ENCODE measurements around the gene ESR2. TPM values are rescaled to one million over a fixed set of nuclear protein-coding genes. Genes with fewer than 3 reads are reported as not detected.

ESR2 gene
- polyA plus RNA-seq, 3 donors: 0.04 TPM; not detected in 2

DNA sequence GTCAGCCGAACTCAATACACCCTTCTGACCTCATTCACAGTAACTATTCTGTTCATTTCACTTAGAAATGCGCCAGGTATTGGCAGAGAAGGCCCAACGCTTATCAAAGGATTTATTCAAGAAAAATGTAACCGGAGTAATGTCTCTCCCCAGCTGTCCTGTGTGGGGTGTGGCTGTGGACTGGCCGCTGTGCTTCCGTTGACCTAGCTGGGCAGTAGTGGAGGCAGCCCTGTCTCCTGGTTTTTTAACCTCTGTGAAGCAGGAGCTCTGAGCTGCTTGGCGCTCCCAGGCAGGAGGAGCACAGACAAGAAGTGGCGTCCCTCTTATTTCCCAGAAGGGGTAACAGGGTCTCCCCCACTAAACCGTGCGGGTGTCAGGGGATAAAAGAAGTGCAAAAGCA is 85.2 kb downstream of the ESR2 start:
- intact Hi-C loops (cut with micrococcal nuclease): no loop called here
- Mint-ChIP-seq H3K36me3 (no peaks in the 10 kb centered on the region), H3K27me3 (ENCODE audit: low read depth in 3 of 3) (peaks cover 2 to 7% (median 7%) of the 10 kb centered on the region in 3 donors), H3K4me3 (no peak overlapping the region), H3K9me3 (no peaks in the 10 kb centered on the region), H3K4me1 (no peaks in the 10 kb centered on the region), H3K27ac (no peak overlapping the region)
- 7% methylated on average over 2 of the region's 10 CpGs for WGBS (ENCODE audit: insufficient coverage)
- Histone ChIP-seq H3K4me3 (replicated peaks in 1 of 3; ENCODE audit: low read depth in 2 of 3, low read length in 3 of 3) (no peak overlapping the region), H3K79me2 (ENCODE audit: insufficient read depth, low read length) (no peaks in the 10 kb centered on the region), H4K20me1 (ENCODE audit: insufficient read depth, low read length) (no peaks in the 10 kb centered on the region), H3K9ac (ENCODE audit: insufficient read depth, low read length, poor library complexity, severe bottlenecking) (no peak overlapping the region), H3K27me3 (ENCODE audit: control insufficient read depth in 2 of 2, insufficient read depth in 2 of 2, low read length in 2 of 2) (no peaks in the 10 kb centered on the region), H2AFZ (ENCODE audit: insufficient read depth, low read depth, low read length, poor library complexity, severe bottlenecking) (no peak overlapping the region), H3K9me3 (replicated peaks in 1 of 2; ENCODE audit: control insufficient read depth in 1 of 2, insufficient read depth in 1 of 2, low read length in 2 of 2) (no peaks in the 10 kb centered on the region), H3K4me1 (ENCODE audit: control insufficient read depth in 1 of 2, insufficient read depth in 2 of 2, low read length in 2 of 2) (no peaks in the 10 kb centered on the region), H3K27ac (ENCODE audit: low read depth in 1 of 2, low read length in 2 of 2) (no peak overlapping the region), H3K4me2 (replicated peaks; ENCODE audit: extremely low read depth, low read length, poor library complexity, severe bottlenecking) (no peak overlapping the region), H3K36me3 (replicated peaks in 1 of 2; ENCODE audit: control insufficient read depth in 1 of 2, insufficient read depth in 2 of 2, low read length in 2 of 2) (no peaks in the 10 kb centered on the region)
- TF ChIP-seq, protein P1, sequence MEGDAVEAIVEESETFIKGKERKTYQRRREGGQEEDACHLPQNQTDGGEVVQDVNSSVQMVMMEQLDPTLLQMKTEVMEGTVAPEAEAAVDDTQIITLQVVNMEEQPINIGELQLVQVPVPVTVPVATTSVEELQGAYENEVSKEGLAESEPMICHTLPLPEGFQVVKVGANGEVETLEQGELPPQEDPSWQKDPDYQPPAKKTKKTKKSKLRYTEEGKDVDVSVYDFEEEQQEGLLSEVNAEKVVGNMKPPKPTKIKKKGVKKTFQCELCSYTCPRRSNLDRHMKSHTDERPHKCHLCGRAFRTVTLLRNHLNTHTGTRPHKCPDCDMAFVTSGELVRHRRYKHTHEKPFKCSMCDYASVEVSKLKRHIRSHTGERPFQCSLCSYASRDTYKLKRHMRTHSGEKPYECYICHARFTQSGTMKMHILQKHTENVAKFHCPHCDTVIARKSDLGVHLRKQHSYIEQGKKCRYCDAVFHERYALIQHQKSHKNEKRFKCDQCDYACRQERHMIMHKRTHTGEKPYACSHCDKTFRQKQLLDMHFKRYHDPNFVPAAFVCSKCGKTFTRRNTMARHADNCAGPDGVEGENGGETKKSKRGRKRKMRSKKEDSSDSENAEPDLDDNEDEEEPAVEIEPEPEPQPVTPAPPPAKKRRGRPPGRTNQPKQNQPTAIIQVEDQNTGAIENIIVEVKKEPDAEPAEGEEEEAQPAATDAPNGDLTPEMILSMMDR (IDR thresholded peaks at IDR 0.05): no peak
- no peak for DNase-seq

DNA sequence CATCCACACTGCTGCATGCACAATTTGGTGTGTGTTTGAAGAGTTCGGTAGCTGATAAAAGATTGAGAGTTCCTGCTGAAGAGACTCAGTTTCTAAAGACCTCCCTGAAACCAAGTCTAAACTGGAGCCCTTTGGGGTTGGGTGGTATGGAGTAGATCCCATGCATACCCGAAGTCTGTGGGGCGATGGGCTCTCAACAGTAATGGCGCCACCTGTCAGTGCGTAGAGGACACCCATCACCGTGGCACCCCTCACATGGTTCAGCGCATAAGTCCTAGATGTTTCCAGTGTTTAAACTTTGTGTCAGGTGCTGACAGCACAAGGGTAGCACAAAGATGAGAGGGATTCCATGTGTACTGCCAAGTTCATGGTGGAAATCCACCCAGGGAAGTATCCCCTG is 85.9 kb downstream of the ESR2 start:
- Mint-ChIP-seq H3K4me1 (no peaks in the 10 kb centered on the region), H3K27ac (no peak overlapping the region), H3K27me3 (ENCODE audit: low read depth in 3 of 3) (peaks cover 2 to 10% (median 7%) of the 10 kb centered on the region in 3 donors), H3K9me3 (no peaks in the 10 kb centered on the region), H3K4me3 (no peak overlapping the region), H3K36me3 (no peaks in the 10 kb centered on the region)
- Histone ChIP-seq H3K27ac (ENCODE audit: low read depth in 1 of 2, low read length in 2 of 2) (no peak overlapping the region), H2AFZ (ENCODE audit: insufficient read depth, low read depth, low read length, poor library complexity, severe bottlenecking) (no peak overlapping the region), H3K79me2 (ENCODE audit: insufficient read depth, low read length) (no peaks in the 10 kb centered on the region), H3K9me3 (replicated peaks in 1 of 2; ENCODE audit: control insufficient read depth in 1 of 2, insufficient read depth in 1 of 2, low read length in 2 of 2) (no peaks in the 10 kb centered on the region), H3K4me3 (replicated peaks in 1 of 3; ENCODE audit: low read depth in 2 of 3, low read length in 3 of 3) (no peak overlapping the region), H3K27me3 (ENCODE audit: control insufficient read depth in 2 of 2, insufficient read depth in 2 of 2, low read length in 2 of 2) (no peaks in the 10 kb centered on the region), H3K9ac (ENCODE audit: insufficient read depth, low read length, poor library complexity, severe bottlenecking) (no peak overlapping the region), H4K20me1 (ENCODE audit: insufficient read depth, low read length) (no peaks in the 10 kb centered on the region), H3K4me2 (replicated peaks; ENCODE audit: extremely low read depth, low read length, poor library complexity, severe bottlenecking) (no peak overlapping the region), H3K4me1 (ENCODE audit: control insufficient read depth in 1 of 2, insufficient read depth in 2 of 2, low read length in 2 of 2) (no peaks in the 10 kb centered on the region), H3K36me3 (replicated peaks in 1 of 2; ENCODE audit: control insufficient read depth in 1 of 2, insufficient read depth in 2 of 2, low read length in 2 of 2) (no peaks in the 10 kb centered on the region)
- intact Hi-C loops (cut with micrococcal nuclease): no loop called here
- WGBS (ENCODE audit: insufficient coverage): 100% methylated on average over 3 of the region's 7 CpGs
- TF ChIP-seq, protein P1 (IDR thresholded peaks at IDR 0.05): no peak
- no peak for DNase-seq

Measured in CD14-positive monocyte (primary cell).